ENCODE results near the gene PSME3. TPM values are rescaled to one million over a fixed set of nuclear protein-coding genes. Genes with fewer than 3 reads are reported as not detected.
"Not testable (repeated sequence)": the region's sequence is repeated elsewhere in the genome, so short reads cannot be mapped to it uniquely, and the experiment has no call there.

The PSME3 gene
- total and polyA plus RNA-seq, 4 experiments from 2014 or later: 65.1 to 171 (median 97.5) TPM

GRCh38 chr17:42855048-42855596, 21.9 kb downstream of the PSME3 start:
- CTCF ChIA-PET (ENCODE audit: partially characterized antibody): no interaction called here

DNA sequence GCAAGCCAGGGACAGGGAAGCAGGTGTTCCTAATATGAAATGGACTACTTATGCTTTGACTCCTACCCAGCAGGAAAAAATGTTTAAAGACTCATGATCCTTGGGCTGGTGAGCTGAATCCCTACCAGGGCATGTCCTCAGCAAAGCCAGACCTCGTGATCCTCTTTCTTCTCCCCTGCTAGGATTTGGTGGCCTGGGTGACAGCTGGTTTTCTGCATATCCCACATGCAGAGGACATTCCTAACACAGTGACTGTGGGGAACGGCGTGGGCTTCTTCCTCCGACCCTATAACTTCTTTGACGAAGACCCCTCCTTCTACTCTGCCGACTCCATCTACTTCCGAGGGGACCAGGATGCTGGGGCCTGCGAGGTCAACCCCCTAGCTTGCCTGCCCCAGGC, 22.9 kb downstream of the PSME3 start:
- H3K4me1 Mint-ChIP-seq; DNase-seq; CTCF ChIA-PET (ENCODE audit: partially characterized antibody): not testable (repeated sequence)

More at GRCh38 chr17:42855048-42855596, 21.9 kb downstream of the PSME3 start:
- POLR2A ChIA-PET (ENCODE audit: partially characterized antibody): interaction anchor here (0.6 kb wide), 1 partner anchor 9 kb away, joined by 3 read pairs; no protein-coding TSS in a partner anchor
- Histone ChIP-seq H3K36me3 (ENCODE audit: insufficient read depth, low read length) (no peaks in the 10 kb centered on the region), H3K4me3 (ENCODE audit: low read length in 2 of 2) (no peak overlapping the region), H3K9me3 (ENCODE audit: control insufficient read depth in 1 of 2, low read length in 2 of 2) (no peaks in the 10 kb centered on the region), H3K27me3 (ENCODE audit: insufficient read depth, low read length) (no peaks in the 10 kb centered on the region), H3K27ac (ENCODE audit: low read depth, low read length) (no peak overlapping the region), H3K4me1 (ENCODE audit: insufficient read depth, low read length) (no peaks in the 10 kb centered on the region)
- H3K4me1 Mint-ChIP-seq: no peaks in the 10 kb centered on the region
- no peak overlapping the region for H3K27ac Mint-ChIP-seq
- no peak for DNase-seq
- H3K36me3 Mint-ChIP-seq: no peaks in the 10 kb centered on the region
- intact Hi-C loops (cut with micrococcal nuclease): no loop called here
- H3K27me3 Mint-ChIP-seq: peaks cover 4 to 5% of the 10 kb centered on the region in 2 donors
- H3K9me3 Mint-ChIP-seq: no peaks in the 10 kb centered on the region
- H3K4me3 Mint-ChIP-seq: no peak overlapping the region

DNA sequence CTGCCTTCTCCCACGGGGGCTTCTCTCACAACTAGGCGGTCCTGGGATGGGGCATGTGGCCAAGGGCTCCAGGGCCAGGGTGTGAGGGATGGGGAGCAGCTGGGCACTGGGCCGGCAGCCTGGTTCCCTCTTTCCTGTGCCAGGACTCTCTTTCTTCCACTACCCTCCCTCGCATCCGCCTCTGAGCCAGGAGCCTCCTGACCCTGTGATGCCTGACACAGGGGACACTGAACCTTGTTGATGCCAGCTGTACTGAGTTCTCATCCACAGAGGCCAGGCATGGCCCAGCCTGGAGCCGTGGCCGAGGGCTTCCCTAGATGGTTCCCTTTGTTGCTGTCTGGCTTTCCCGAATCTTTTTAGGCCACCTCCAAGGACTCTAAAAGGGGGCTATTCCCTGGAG, 23.3 kb downstream of the PSME3 start:
- DNase-seq; POLR2A ChIA-PET (ENCODE audit: partially characterized antibody); CTCF ChIA-PET (ENCODE audit: partially characterized antibody): not testable (repeated sequence)

More for the DNA sequence above, 22.9 kb downstream of the PSME3 start:
- H3K4me1 ChIP-seq (ENCODE audit: insufficient read depth, low read length); H3K9me3 Mint-ChIP-seq; H3K36me3 ChIP-seq (ENCODE audit: insufficient read depth, low read length); H3K27me3 ChIP-seq (ENCODE audit: insufficient read depth, low read length); H3K9me3 ChIP-seq (ENCODE audit: control insufficient read depth in 1 of 2, low read length in 2 of 2); intact Hi-C loops (cut with micrococcal nuclease); POLR2A ChIA-PET (ENCODE audit: partially characterized antibody); H3K27ac ChIP-seq (ENCODE audit: low read depth, low read length); H3K36me3 Mint-ChIP-seq; H3K27ac Mint-ChIP-seq; H3K27me3 Mint-ChIP-seq; H3K4me3 ChIP-seq (ENCODE audit: low read length in 2 of 2): not testable (repeated sequence)
- peak overlapping the region in 1 of 8 donors; percentile 54 for H3K4me3 Mint-ChIP-seq

DNA sequence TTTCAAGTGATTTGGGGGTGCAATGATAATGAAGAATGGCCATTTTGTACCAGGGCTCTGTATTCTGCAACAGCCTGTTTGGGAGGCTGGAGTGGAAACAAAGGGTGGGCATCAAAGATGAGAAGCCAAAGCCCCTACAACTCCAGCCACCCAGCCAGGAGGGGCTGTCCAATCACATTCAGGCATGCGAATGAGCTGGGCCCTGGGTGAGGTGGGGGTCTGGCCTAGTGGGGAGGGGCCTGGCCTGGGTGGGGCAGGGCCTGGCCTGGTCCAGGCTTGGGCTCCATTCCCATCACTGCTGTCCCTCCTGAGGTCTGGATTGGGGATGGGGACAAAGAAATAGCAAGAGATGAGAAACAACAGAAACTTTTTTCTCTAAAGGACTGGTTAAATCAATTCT, 24.2 kb downstream of the PSME3 start:
- Mint-ChIP-seq H3K4me1 (no peaks in the 10 kb centered on the region), H3K27ac (no peak overlapping the region), H3K27me3 (peaks cover 5 to 6% of the 10 kb centered on the region in 2 donors), H3K4me3 (no peak overlapping the region), H3K9me3 (no peaks in the 10 kb centered on the region), H3K36me3 (no peaks in the 10 kb centered on the region)
- CTCF ChIA-PET (ENCODE audit: partially characterized antibody): no interaction called here
- DNase-seq: no peak
- POLR2A ChIA-PET (ENCODE audit: partially characterized antibody): no interaction called here
- H3K36me3 ChIP-seq (ENCODE audit: insufficient read depth, low read length): no peaks in the 10 kb centered on the region
- no peaks in the 10 kb centered on the region for H3K27me3 ChIP-seq (ENCODE audit: insufficient read depth, low read length)
- H3K27ac ChIP-seq (ENCODE audit: low read depth, low read length): no peak overlapping the region
- no peak overlapping the region for H3K4me3 ChIP-seq (ENCODE audit: low read length in 2 of 2)
- no peaks in the 10 kb centered on the region for H3K4me1 ChIP-seq (ENCODE audit: insufficient read depth, low read length)
- intact Hi-C loops (cut with micrococcal nuclease): no loop called here
- H3K9me3 ChIP-seq (ENCODE audit: control insufficient read depth in 1 of 2, low read length in 2 of 2): no peaks in the 10 kb centered on the region

More for the DNA sequence above, 23.3 kb downstream of the PSME3 start:
- H3K4me3 Mint-ChIP-seq; H3K36me3 ChIP-seq (ENCODE audit: insufficient read depth, low read length); H3K4me3 ChIP-seq (ENCODE audit: low read length in 2 of 2); H3K4me1 ChIP-seq (ENCODE audit: insufficient read depth, low read length); H3K27me3 ChIP-seq (ENCODE audit: insufficient read depth, low read length); H3K27me3 Mint-ChIP-seq; intact Hi-C loops (cut with micrococcal nuclease); H3K27ac Mint-ChIP-seq; H3K36me3 Mint-ChIP-seq; H3K9me3 ChIP-seq (ENCODE audit: control insufficient read depth in 1 of 2, low read length in 2 of 2); H3K27ac ChIP-seq (ENCODE audit: low read depth, low read length); H3K9me3 Mint-ChIP-seq; H3K4me1 Mint-ChIP-seq: not testable (repeated sequence)

DNA sequence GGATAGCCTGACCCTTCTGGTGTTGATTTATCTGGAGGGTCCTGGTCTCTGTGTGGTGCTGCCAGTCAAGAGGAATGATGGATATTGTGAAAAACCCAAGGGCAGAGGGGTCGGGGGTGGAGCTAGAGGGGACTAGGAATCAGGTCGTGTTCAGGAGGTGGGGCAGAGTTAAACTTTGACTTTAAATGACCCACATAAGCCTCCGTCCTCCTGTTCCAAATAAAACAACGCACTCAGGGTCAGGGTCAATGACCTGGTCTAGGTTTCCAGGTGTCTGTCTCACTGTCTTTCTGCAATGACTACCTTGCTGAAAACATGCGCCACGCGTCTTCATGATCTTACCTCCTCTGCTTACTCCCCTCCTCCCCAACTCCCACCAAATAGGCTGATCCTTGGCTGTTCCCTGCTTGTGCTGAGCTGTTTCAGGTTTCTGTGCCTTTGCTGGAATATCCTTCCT, 32.5 kb downstream of the PSME3 start:
- H3K4me3 Mint-ChIP-seq: no peak overlapping the region
- H3K27me3 Mint-ChIP-seq: peaks cover 19 to 21% of the 10 kb centered on the region in 2 donors
- H3K36me3 Mint-ChIP-seq: peaks cover 0 to 3% of the 10 kb centered on the region in 2 donors
- ChIA-PET POLR2A (ENCODE audit: partially characterized antibody) (no interaction called here), CTCF (ENCODE audit: partially characterized antibody) (no interaction called here)
- no peak for DNase-seq
- no peaks in the 10 kb centered on the region for H3K4me1 Mint-ChIP-seq
- H3K27me3 ChIP-seq (ENCODE audit: insufficient read depth, low read length): no peaks in the 10 kb centered on the region
- no peak overlapping the region for H3K4me3 ChIP-seq (ENCODE audit: low read length in 2 of 2)
- no peaks in the 10 kb centered on the region for H3K4me1 ChIP-seq (ENCODE audit: insufficient read depth, low read length)
- peaks cover 0 to 7% (median under 1%) of the 10 kb centered on the region in 8 donors for H3K9me3 Mint-ChIP-seq
- no peak overlapping the region for H3K27ac ChIP-seq (ENCODE audit: low read depth, low read length)
- no peaks in the 10 kb centered on the region for H3K36me3 ChIP-seq (ENCODE audit: insufficient read depth, low read length)
- intact Hi-C loops (cut with micrococcal nuclease): no loop called here
- peaks cover 0 to 3% of the 10 kb centered on the region in 2 donors for H3K9me3 ChIP-seq (ENCODE audit: control insufficient read depth in 1 of 2, low read length in 2 of 2)
- H3K27ac Mint-ChIP-seq: peak overlapping the region in 1 of 7 donors; percentile 3

DNA sequence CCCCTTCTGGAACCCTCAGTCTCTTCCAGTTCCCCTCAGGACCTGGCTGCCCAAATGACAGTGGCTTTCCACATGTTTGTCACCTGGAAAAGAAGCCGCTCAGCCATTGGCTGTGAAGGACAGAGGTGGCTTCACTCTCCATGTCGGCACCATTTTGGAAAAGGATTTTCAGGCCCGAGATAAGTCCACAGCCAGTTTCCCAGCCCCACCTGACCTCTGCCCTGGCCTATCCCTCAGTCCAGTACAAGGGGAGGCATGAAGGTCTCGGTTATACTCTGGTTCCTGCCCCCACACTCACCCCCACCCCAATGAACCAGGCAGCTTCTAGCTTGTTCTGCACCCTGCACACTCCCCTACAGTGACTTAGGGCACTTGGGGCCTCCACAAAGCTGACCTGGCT, 33.0 kb downstream of the PSME3 start:
- CTCF ChIA-PET (ENCODE audit: partially characterized antibody): no interaction called here
- intact Hi-C loops (cut with micrococcal nuclease): no loop called here
- DNase-seq: no peak
- Histone ChIP-seq H3K27me3 (ENCODE audit: insufficient read depth, low read length) (no peaks in the 10 kb centered on the region), H3K9me3 (ENCODE audit: control insufficient read depth in 1 of 2, low read length in 2 of 2) (peaks cover 0 to 4% of the 10 kb centered on the region in 2 donors), H3K36me3 (ENCODE audit: insufficient read depth, low read length) (no peaks in the 10 kb centered on the region), H3K4me1 (ENCODE audit: insufficient read depth, low read length) (no peaks in the 10 kb centered on the region), H3K4me3 (ENCODE audit: low read length in 2 of 2) (no peak overlapping the region), H3K27ac (ENCODE audit: low read depth, low read length) (no peak overlapping the region)
- H3K36me3 Mint-ChIP-seq: peaks cover 0 to 3% of the 10 kb centered on the region in 2 donors
- H3K4me1 Mint-ChIP-seq: no peaks in the 10 kb centered on the region
- H3K4me3 Mint-ChIP-seq: no peak overlapping the region
- POLR2A ChIA-PET (ENCODE audit: partially characterized antibody): no interaction called here
- peaks cover 17 to 21% of the 10 kb centered on the region in 2 donors for H3K27me3 Mint-ChIP-seq
- no peak overlapping the region for H3K27ac Mint-ChIP-seq
- H3K9me3 Mint-ChIP-seq: peaks cover 0 to 10% (median under 1%) of the 10 kb centered on the region in 8 donors

- peaks cover 0 to 10% (median 2%) of the 10 kb centered on the region in 8 donors for H3K9me3 Mint-ChIP-seq
- Histone ChIP-seq H3K4me3 (ENCODE audit: low read length in 2 of 2) (no peak overlapping the region), H3K27me3 (ENCODE audit: insufficient read depth, low read length) (no peaks in the 10 kb centered on the region), H3K9me3 (ENCODE audit: control insufficient read depth in 1 of 2, low read length in 2 of 2) (peaks cover 0 to 4% of the 10 kb centered on the region in 2 donors), H3K4me1 (ENCODE audit: insufficient read depth, low read length) (no peaks in the 10 kb centered on the region), H3K36me3 (ENCODE audit: insufficient read depth, low read length) (no peaks in the 10 kb centered on the region), H3K27ac (ENCODE audit: low read depth, low read length) (no peak overlapping the region)
- intact Hi-C loops (cut with micrococcal nuclease): no loop called here
- no peaks in the 10 kb centered on the region for H3K4me1 Mint-ChIP-seq
- ChIA-PET CTCF (ENCODE audit: partially characterized antibody) (no interaction called here), POLR2A (ENCODE audit: partially characterized antibody) (no interaction called here)
- no peak for DNase-seq
- H3K4me3 Mint-ChIP-seq: no peak overlapping the region
- peak overlapping the region in 1 of 7 donors; percentile 24 for H3K27ac Mint-ChIP-seq
- peaks cover 20 to 25% of the 10 kb centered on the region in 2 donors for H3K27me3 Mint-ChIP-seq
- peaks cover 0 to 3% of the 10 kb centered on the region in 2 donors for H3K36me3 Mint-ChIP-seq
These were observed 33.7 kb downstream of the PSME3 start for GRCh38 chr17:42866631-42867575.

All from CD4-positive, alpha-beta memory T cell (primary cell).